ENCODE results near the gene IKBKE.

The IKBKE gene

GRCh38 chr1:206509612-206510257 lies 39.5 kb downstream of the IKBKE start:
- Histone ChIP-seq H3K27ac (ENCODE audit: insufficient read depth, low read length, poor library complexity, severe bottlenecking) (no peak overlapping the region), H3K4me1 (ENCODE audit: control insufficient read depth, insufficient read depth, low read length, poor library complexity, severe bottlenecking) (peaks cover 10% of the 10 kb centered on the region), H3K27me3 (replicated peaks; ENCODE audit: control insufficient read depth, insufficient read depth, low read length, poor library complexity, severe bottlenecking) (peaks cover 7% of the 10 kb centered on the region), H3K36me3 (ENCODE audit: control insufficient read depth, insufficient read depth, low read length) (no peaks in the 10 kb centered on the region), H3K4me3 (ENCODE audit: insufficient read depth, low read depth, low read length, poor library complexity, severe bottlenecking) (no peak overlapping the region), H3K9me3 (ENCODE audit: control insufficient read depth, low read length) (no peaks in the 10 kb centered on the region)
- no peak for DNase-seq

- Histone ChIP-seq H3K4me3 (ENCODE audit: insufficient read depth, low read depth, low read length, poor library complexity, severe bottlenecking) (no peak overlapping the region), H3K9me3 (ENCODE audit: control insufficient read depth, low read length) (no peaks in the 10 kb centered on the region), H3K27me3 (replicated peaks; ENCODE audit: control insufficient read depth, insufficient read depth, low read length, poor library complexity, severe bottlenecking) (peaks cover 7% of the 10 kb centered on the region), H3K4me1 (ENCODE audit: control insufficient read depth, insufficient read depth, low read length, poor library complexity, severe bottlenecking) (peaks cover 10% of the 10 kb centered on the region), H3K36me3 (ENCODE audit: control insufficient read depth, insufficient read depth, low read length) (no peaks in the 10 kb centered on the region), H3K27ac (ENCODE audit: insufficient read depth, low read length, poor library complexity, severe bottlenecking) (no peak overlapping the region)
- DNase-seq, result no peak
Observed at GRCh38 chr1:206510371-206510770, 40.1 kb downstream of the IKBKE start.

- H3K4me3 ChIP-seq (ENCODE audit: insufficient read depth, low read depth, low read length, poor library complexity, severe bottlenecking), result no peak overlapping the region
- H3K36me3 ChIP-seq (ENCODE audit: control insufficient read depth, insufficient read depth, low read length), result no peaks in the 10 kb centered on the region
- H3K9me3 ChIP-seq (ENCODE audit: control insufficient read depth, low read length), result no peaks in the 10 kb centered on the region
- peaks cover 10% of the 10 kb centered on the region for H3K4me1 ChIP-seq (ENCODE audit: control insufficient read depth, insufficient read depth, low read length, poor library complexity, severe bottlenecking)
- DNase-seq, result no peak
- peaks cover 7% of the 10 kb centered on the region for H3K27me3 ChIP-seq (replicated peaks; ENCODE audit: control insufficient read depth, insufficient read depth, low read length, poor library complexity, severe bottlenecking)
- H3K27ac ChIP-seq (ENCODE audit: insufficient read depth, low read length, poor library complexity, severe bottlenecking), result no peak overlapping the region
Observed at GRCh38 chr1:206511362-206512057, 41.2 kb downstream of the IKBKE start.

- Histone ChIP-seq H3K9me3 (ENCODE audit: control insufficient read depth, low read length) (no peaks in the 10 kb centered on the region), H3K27ac (ENCODE audit: insufficient read depth, low read length, poor library complexity, severe bottlenecking) (no peak overlapping the region), H3K4me1 (ENCODE audit: control insufficient read depth, insufficient read depth, low read length, poor library complexity, severe bottlenecking) (peaks cover 10% of the 10 kb centered on the region), H3K36me3 (ENCODE audit: control insufficient read depth, insufficient read depth, low read length) (no peaks in the 10 kb centered on the region), H3K4me3 (ENCODE audit: insufficient read depth, low read depth, low read length, poor library complexity, severe bottlenecking) (no peak overlapping the region), H3K27me3 (replicated peaks; ENCODE audit: control insufficient read depth, insufficient read depth, low read length, poor library complexity, severe bottlenecking) (peaks cover 7% of the 10 kb centered on the region)
- no peak for DNase-seq
Observed at GRCh38 chr1:206512058-206512850, 42.0 kb downstream of the IKBKE start.

- Histone ChIP-seq H3K4me1 (ENCODE audit: control insufficient read depth, insufficient read depth, low read length, poor library complexity, severe bottlenecking) (peaks cover 8% of the 10 kb centered on the region), H3K27ac (ENCODE audit: insufficient read depth, low read length, poor library complexity, severe bottlenecking) (no peak overlapping the region), H3K9me3 (ENCODE audit: control insufficient read depth, low read length) (no peaks in the 10 kb centered on the region), H3K36me3 (ENCODE audit: control insufficient read depth, insufficient read depth, low read length) (no peaks in the 10 kb centered on the region), H3K27me3 (replicated peaks; ENCODE audit: control insufficient read depth, insufficient read depth, low read length, poor library complexity, severe bottlenecking) (peaks cover 7% of the 10 kb centered on the region), H3K4me3 (ENCODE audit: insufficient read depth, low read depth, low read length, poor library complexity, severe bottlenecking) (no peak overlapping the region)
- no peak for DNase-seq
Observed at GRCh38 chr1:206512851-206513180, 42.5 kb downstream of the IKBKE start.

DNA sequence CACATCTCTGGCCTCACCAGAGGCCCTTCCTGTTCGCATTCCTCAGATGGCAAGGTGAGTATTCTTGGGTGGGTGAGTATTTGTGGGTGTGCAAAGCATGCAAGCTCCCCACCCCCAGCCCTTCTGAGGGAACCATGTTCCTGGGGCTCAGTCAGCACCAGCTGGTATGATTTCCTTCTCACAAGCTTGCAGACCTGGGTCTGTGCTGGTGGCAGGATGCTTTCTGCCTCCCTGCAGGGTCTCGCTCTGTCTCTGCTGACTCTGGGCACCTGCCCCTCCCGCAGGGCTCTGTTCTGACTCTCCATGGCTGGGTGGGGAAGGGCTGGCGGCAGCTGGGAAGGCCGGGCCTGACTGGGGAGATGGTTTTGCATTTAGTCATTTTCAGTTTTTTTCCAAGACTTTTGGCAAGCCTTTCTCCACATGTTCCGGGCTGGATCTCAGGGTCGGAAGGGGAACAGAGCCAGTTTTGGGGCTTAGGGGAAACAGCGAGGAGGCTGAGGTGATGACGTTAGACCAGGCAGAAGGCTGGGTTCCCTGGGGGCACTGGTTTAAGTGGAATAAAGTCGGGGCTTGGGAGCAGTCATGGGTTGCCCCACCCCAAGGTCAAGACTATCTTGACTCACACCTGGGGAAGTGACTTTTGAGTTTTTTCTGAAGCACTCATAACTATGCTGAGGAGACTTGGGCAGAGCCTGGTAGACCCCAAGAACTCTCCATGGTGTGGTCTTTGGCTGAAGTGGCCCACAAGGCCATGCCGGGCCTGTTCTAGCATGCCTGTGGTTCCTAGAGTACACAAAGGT lies 43.2 kb downstream of the IKBKE start:
- Histone ChIP-seq H3K27me3 (replicated peaks; ENCODE audit: control insufficient read depth, insufficient read depth, low read length, poor library complexity, severe bottlenecking) (peaks cover 2% of the 10 kb centered on the region), H3K27ac (ENCODE audit: insufficient read depth, low read length, poor library complexity, severe bottlenecking) (no peak overlapping the region), H3K9me3 (ENCODE audit: control insufficient read depth, low read length) (no peaks in the 10 kb centered on the region), H3K4me1 (ENCODE audit: control insufficient read depth, insufficient read depth, low read length, poor library complexity, severe bottlenecking) (peaks cover 2% of the 10 kb centered on the region), H3K4me3 (ENCODE audit: insufficient read depth, low read depth, low read length, poor library complexity, severe bottlenecking) (no peak overlapping the region), H3K36me3 (ENCODE audit: control insufficient read depth, insufficient read depth, low read length) (no peaks in the 10 kb centered on the region)
- no peak for DNase-seq

- DNase-seq, result no peak
- H3K36me3 ChIP-seq (ENCODE audit: control insufficient read depth, insufficient read depth, low read length), result no peaks in the 10 kb centered on the region
- H3K4me1 ChIP-seq (ENCODE audit: control insufficient read depth, insufficient read depth, low read length, poor library complexity, severe bottlenecking), result no peaks in the 10 kb centered on the region
- no peaks in the 10 kb centered on the region for H3K27me3 ChIP-seq (replicated peaks; ENCODE audit: control insufficient read depth, insufficient read depth, low read length, poor library complexity, severe bottlenecking)
- H3K27ac ChIP-seq (ENCODE audit: insufficient read depth, low read length, poor library complexity, severe bottlenecking), result no peak overlapping the region
- no peaks in the 10 kb centered on the region for H3K9me3 ChIP-seq (ENCODE audit: control insufficient read depth, low read length)
- H3K4me3 ChIP-seq (ENCODE audit: insufficient read depth, low read depth, low read length, poor library complexity, severe bottlenecking), result no peak overlapping the region
Observed at GRCh38 chr1:206514813-206515387, 44.6 kb downstream of the IKBKE start.

DNA sequence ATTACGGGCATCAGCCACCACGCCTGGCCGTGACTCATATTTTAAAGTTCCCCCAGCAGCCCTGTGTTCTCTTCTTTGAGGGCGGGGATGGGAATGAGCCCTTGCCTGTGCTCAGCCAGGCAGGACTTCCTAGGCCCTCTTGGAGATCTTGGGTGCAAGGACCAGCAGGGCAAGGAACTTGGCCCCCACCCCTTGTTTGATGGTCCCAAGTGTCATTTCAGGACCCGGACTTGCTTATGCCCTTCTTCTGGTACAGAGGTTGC lies 46.4 kb downstream of the IKBKE start:
- no peak overlapping the region for H3K27ac ChIP-seq (ENCODE audit: insufficient read depth, low read length, poor library complexity, severe bottlenecking)
- H3K4me1 ChIP-seq (ENCODE audit: control insufficient read depth, insufficient read depth, low read length, poor library complexity, severe bottlenecking), result no peaks in the 10 kb centered on the region
- H3K9me3 ChIP-seq (ENCODE audit: control insufficient read depth, low read length), result no peaks in the 10 kb centered on the region
- DNase-seq, result no peak
- no peaks in the 10 kb centered on the region for H3K27me3 ChIP-seq (replicated peaks; ENCODE audit: control insufficient read depth, insufficient read depth, low read length, poor library complexity, severe bottlenecking)
- no peak overlapping the region for H3K4me3 ChIP-seq (ENCODE audit: insufficient read depth, low read depth, low read length, poor library complexity, severe bottlenecking)
- H3K36me3 ChIP-seq (ENCODE audit: control insufficient read depth, insufficient read depth, low read length), result no peaks in the 10 kb centered on the region

- Histone ChIP-seq H3K4me1 (ENCODE audit: control insufficient read depth, insufficient read depth, low read length, poor library complexity, severe bottlenecking) (no peaks in the 10 kb centered on the region), H3K36me3 (ENCODE audit: control insufficient read depth, insufficient read depth, low read length) (no peaks in the 10 kb centered on the region), H3K4me3 (ENCODE audit: insufficient read depth, low read depth, low read length, poor library complexity, severe bottlenecking) (no peak overlapping the region), H3K27me3 (replicated peaks; ENCODE audit: control insufficient read depth, insufficient read depth, low read length, poor library complexity, severe bottlenecking) (no peaks in the 10 kb centered on the region), H3K9me3 (ENCODE audit: control insufficient read depth, low read length) (no peaks in the 10 kb centered on the region), H3K27ac (ENCODE audit: insufficient read depth, low read length, poor library complexity, severe bottlenecking) (no peak overlapping the region)
- no peak for DNase-seq
Observed at GRCh38 chr1:206517784-206518183, 47.5 kb downstream of the IKBKE start.
